H9 (cell line): Measurements from ENCODE around the gene ASCC2. TPM values are rescaled to one million over a fixed set of nuclear protein-coding genes. Genes with fewer than 3 reads are reported as not detected.

Source experiments
- DNase-seq: peaks from one replicate; pipeline ENCODE4 v3.0.0-alpha.2; 2017
- H2AFZ ChIP-seq: one replicate; pipeline ENCODE4 v1.6.1; 2013; ENCODE audit warnings: mild to moderate bottlenecking, low read length, control low read depth, moderate library complexity
- H2AK5ac ChIP-seq: 2 replicates; pipeline ENCODE4 v1.6.1; 2013; ENCODE audit warnings: low read length, control low read depth, mixed read lengths; ENCODE audit not compliant: insufficient read length
- H2BK120ac ChIP-seq: one replicate; pipeline ENCODE4 v1.6.1; 2013; ENCODE audit warnings: low read depth, mild to moderate bottlenecking, low read length, control low read depth, inconsistent platforms; ENCODE audit not compliant: poor library complexity, severe bottlenecking
- H2BK12ac ChIP-seq: 2 replicates; pipeline ENCODE4 v1.6.1; 2013; ENCODE audit warnings: low read length, control low read depth, mixed read lengths, low read depth; ENCODE audit not compliant: insufficient read length
- H2BK15ac ChIP-seq: 2 replicates; pipeline ENCODE4 v1.6.1; 2013; ENCODE audit warnings: low read depth, low read length, control low read depth
- H2BK20ac ChIP-seq: one replicate; pipeline ENCODE4 v1.6.1; 2013; ENCODE audit warnings: low read depth, mild to moderate bottlenecking, low read length, control low read depth, inconsistent platforms; ENCODE audit not compliant: poor library complexity, severe bottlenecking
- H2BK5ac ChIP-seq: 2 replicates; pipeline ENCODE4 v1.6.1; 2013; ENCODE audit warnings: low read length, control low read depth, mixed read lengths; ENCODE audit not compliant: insufficient read length
- H3K14ac ChIP-seq: 2 replicates; pipeline ENCODE4 v1.6.1; 2013; ENCODE audit warnings: low read length, control low read depth; ENCODE audit not compliant: insufficient read depth
- H3K18ac ChIP-seq: 2 replicates; pipeline ENCODE4 v1.6.1; 2013; ENCODE audit warnings: low read depth, mild to moderate bottlenecking, mixed read lengths, low read length, control low read depth; ENCODE audit not compliant: insufficient read length
- H3K23ac ChIP-seq: 2 replicates; pipeline ENCODE4 v1.6.1; 2013; ENCODE audit warnings: low read length, control low read depth, mixed read lengths, low read depth; ENCODE audit not compliant: insufficient read length
- H3K23me2 ChIP-seq: 2 replicates; pipeline ENCODE4 v1.6.1; 2013; ENCODE audit warnings: low read depth, mild to moderate bottlenecking, mixed read lengths, low read length, control low read depth; ENCODE audit not compliant: insufficient read length, poor library complexity, severe bottlenecking
- H3K27ac ChIP-seq: 2 replicates; pipeline ENCODE4 v1.5.1; 2013; ENCODE audit warnings: low read length, control low read depth, mixed read lengths, low read depth; ENCODE audit not compliant: insufficient read length
- H3K27me3 ChIP-seq: 2 replicates; pipeline ENCODE4 v1.6.1; 2013; ENCODE audit warnings: low read length, control low read depth, inconsistent platforms; ENCODE audit not compliant: insufficient read depth
- H3K4ac ChIP-seq: 2 replicates; pipeline ENCODE4 v1.6.1; 2013; ENCODE audit warnings: low read depth, mild to moderate bottlenecking, control low read depth, inconsistent platforms, low read length, moderate library complexity
- H3K4me1 ChIP-seq: 2 replicates; pipeline ENCODE4 v1.6.1; 2013; ENCODE audit warnings: low read length, control low read depth, inconsistent platforms; ENCODE audit not compliant: insufficient read depth
- H3K4me2 ChIP-seq: 2 replicates; pipeline ENCODE4 v1.6.1; 2013; ENCODE audit warnings: low read length, control low read depth, mixed read lengths; ENCODE audit not compliant: insufficient read length, insufficient read depth
- H3K56ac ChIP-seq: 2 replicates; pipeline ENCODE4 v1.6.1; 2013; ENCODE audit warnings: low read depth, mild to moderate bottlenecking, mixed read lengths, low read length, control low read depth; ENCODE audit not compliant: insufficient read length
- H3K79me1 ChIP-seq: 2 replicates; pipeline ENCODE4 v1.6.1; 2013; ENCODE audit warnings: low read depth, mild to moderate bottlenecking, moderate library complexity, low read length, control low read depth, inconsistent platforms; ENCODE audit not compliant: insufficient read depth, poor library complexity, severe bottlenecking
- H3K79me2 ChIP-seq: 2 replicates; pipeline ENCODE4 v1.6.1; 2013; ENCODE audit warnings: low read length, control low read depth, inconsistent platforms; ENCODE audit not compliant: insufficient read depth
- H3K9ac ChIP-seq: 2 replicates; pipeline ENCODE4 v1.6.1; 2013; ENCODE audit warnings: low read length, control low read depth, mixed read lengths; ENCODE audit not compliant: insufficient read length; ENCODE audit errors: extremely low read depth
- H3K9me3 ChIP-seq: one replicate; pipeline ENCODE4 v1.6.1; 2013; ENCODE audit warnings: low read depth, low read length, inconsistent platforms; ENCODE audit not compliant: control insufficient read depth
- H3T11ph ChIP-seq: one replicate; pipeline ENCODE4 v1.6.1; 2013; ENCODE audit warnings: mild to moderate bottlenecking, low read length, control low read depth, inconsistent platforms
- H4K20me1 ChIP-seq: one replicate; pipeline ENCODE4 v1.6.1; 2013; ENCODE audit not compliant: control insufficient read depth, insufficient read length, insufficient read depth
- H4K5ac ChIP-seq: 2 replicates; pipeline ENCODE4 v1.6.1; 2013; ENCODE audit warnings: low read depth, mild to moderate bottlenecking, mixed read lengths, low read length, control low read depth; ENCODE audit not compliant: insufficient read length
- H4K8ac ChIP-seq: replicated peaks from 2 replicates; pipeline ENCODE4 v1.6.1; 2013; ENCODE audit warnings: low read length, control low read depth, mixed read lengths, low read depth; ENCODE audit not compliant: insufficient read length
- H4K91ac ChIP-seq: 2 replicates; pipeline ENCODE4 v1.6.1; 2013; ENCODE audit warnings: low read depth, mild to moderate bottlenecking, moderate library complexity, mixed read lengths, low read length, control low read depth; ENCODE audit not compliant: insufficient read length
- H3K27ac Mint-ChIP-seq, 3 experiments: 2 replicates in 2 of 3; 3 replicates in 1 of 3; pipeline ENCODE4 v1.8.0; 2020 to 2021; ENCODE audit warnings: mixed read lengths in 3 of 3, mild to moderate bottlenecking in 1 of 3, moderate library complexity in 1 of 3
- H3K27me3 Mint-ChIP-seq: 2 replicates; pipeline ENCODE4 v1.8.0; 2021; ENCODE audit warnings: low read depth, mild to moderate bottlenecking, moderate library complexity, mixed read lengths
- H3K36me3 Mint-ChIP-seq, 3 experiments: 2 replicates in 2 of 3; 3 replicates in 1 of 3; pipeline ENCODE4 v1.8.0; 2020 to 2021; ENCODE audit warnings: low read depth in 3 of 3, mixed read lengths in 3 of 3; ENCODE audit not compliant: insufficient read depth in 1 of 3
- H3K4me1 Mint-ChIP-seq, 2 experiments: 2 replicates each; pipeline ENCODE4 v1.8.0; 2020; ENCODE audit warnings: mixed read lengths in 2 of 2
- H3K4me3 Mint-ChIP-seq, 2 experiments: 2 replicates in 1 of 2; 3 replicates in 1 of 2; pipeline ENCODE4 v1.8.0; 2020 to 2021; ENCODE audit warnings: mild to moderate bottlenecking in 2 of 2, mixed read lengths in 2 of 2, moderate library complexity in 1 of 2
- H3K9me3 Mint-ChIP-seq, 2 experiments: 2 replicates in 1 of 2; 3 replicates in 1 of 2; pipeline ENCODE4 v1.8.0; 2020; ENCODE audit warnings: mild to moderate bottlenecking in 2 of 2, mixed read lengths in 2 of 2, moderate library complexity in 1 of 2
- WGBS: extraction: QIAGEN DNeasy Blood & Tissue Kit; methylation state at CpG from one replicate; pipeline ENCODE4 v1.1.7; 2013; ENCODE audit warnings: missing lambda C conversion rate, low lambda C conversion rate, mixed read lengths; ENCODE audit not compliant: insufficient read length; ENCODE audit errors: extremely low coverage; 5-methylcytosine and 5-hydroxymethylcytosine counted together
- total RNA-seq: library from RNA; stranded (reverse); gene quantifications from 2 replicates; pipeline ENCODE4 v1.2.1, GENCODE V29; 2021
- TF ChIP-seq, protein P1 (sequence below): fragments of 200-600 bp; sonication (generic); conservative IDR thresholded peaks from 3 replicates; pipeline ENCODE4 v1.8.0; 2021; ENCODE audit warnings: antibody characterized with exemption, mild to moderate bottlenecking

The ASCC2 gene
- total RNA-seq, 1 experiment from 2014 or later: 48.2 TPM

DNA sequence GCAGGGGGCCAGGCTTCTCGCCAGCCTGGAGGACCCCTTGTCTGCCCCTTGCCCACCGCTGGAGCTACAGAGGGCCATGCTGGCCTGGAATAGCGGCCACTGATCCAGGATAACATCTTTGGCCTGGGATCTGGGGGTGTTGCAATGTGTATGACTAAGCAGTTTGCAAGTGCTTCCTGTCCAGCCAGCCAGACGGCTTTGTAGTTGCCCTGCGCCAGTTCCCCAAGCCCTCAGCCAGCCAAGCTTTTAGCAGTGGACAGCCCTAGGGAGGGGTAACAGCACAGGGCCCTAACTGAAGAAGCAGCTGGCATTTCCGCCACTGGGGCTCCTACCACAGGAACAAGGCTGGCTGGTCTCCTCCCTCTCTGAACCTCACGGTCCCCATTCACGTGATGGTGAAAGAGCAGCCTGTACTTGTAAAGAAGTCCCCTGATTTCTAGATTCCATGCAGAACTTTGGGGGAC, 38.8 kb downstream of the ASCC2 start:
- no CpG with 5 or more reads among the region's 8 CpGs for WGBS
- no peak overlapping the region for H3T11ph ChIP-seq
- no peak overlapping the region for H3K14ac ChIP-seq
- no peak overlapping the region for H3K23ac ChIP-seq
- H3K4me1 Mint-ChIP-seq: peaks cover 6 to 16% of the 10 kb centered on the region in 2 experiments
- H3K4me3 Mint-ChIP-seq: no peak overlapping the region
- no peak overlapping the region for H2BK12ac ChIP-seq
- TF ChIP-seq, protein P1, sequence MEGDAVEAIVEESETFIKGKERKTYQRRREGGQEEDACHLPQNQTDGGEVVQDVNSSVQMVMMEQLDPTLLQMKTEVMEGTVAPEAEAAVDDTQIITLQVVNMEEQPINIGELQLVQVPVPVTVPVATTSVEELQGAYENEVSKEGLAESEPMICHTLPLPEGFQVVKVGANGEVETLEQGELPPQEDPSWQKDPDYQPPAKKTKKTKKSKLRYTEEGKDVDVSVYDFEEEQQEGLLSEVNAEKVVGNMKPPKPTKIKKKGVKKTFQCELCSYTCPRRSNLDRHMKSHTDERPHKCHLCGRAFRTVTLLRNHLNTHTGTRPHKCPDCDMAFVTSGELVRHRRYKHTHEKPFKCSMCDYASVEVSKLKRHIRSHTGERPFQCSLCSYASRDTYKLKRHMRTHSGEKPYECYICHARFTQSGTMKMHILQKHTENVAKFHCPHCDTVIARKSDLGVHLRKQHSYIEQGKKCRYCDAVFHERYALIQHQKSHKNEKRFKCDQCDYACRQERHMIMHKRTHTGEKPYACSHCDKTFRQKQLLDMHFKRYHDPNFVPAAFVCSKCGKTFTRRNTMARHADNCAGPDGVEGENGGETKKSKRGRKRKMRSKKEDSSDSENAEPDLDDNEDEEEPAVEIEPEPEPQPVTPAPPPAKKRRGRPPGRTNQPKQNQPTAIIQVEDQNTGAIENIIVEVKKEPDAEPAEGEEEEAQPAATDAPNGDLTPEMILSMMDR: no peak
- no peak overlapping the region for H2AFZ ChIP-seq
- no peaks in the 10 kb centered on the region for H3K79me1 ChIP-seq
- no peak for DNase-seq
- H3K27me3 Mint-ChIP-seq: no peaks in the 10 kb centered on the region
- H2BK15ac ChIP-seq: no peak overlapping the region
- H3K9me3 Mint-ChIP-seq: no peaks in the 10 kb centered on the region
- H2BK120ac ChIP-seq: no peak overlapping the region
- no peak overlapping the region for H4K91ac ChIP-seq
- H3K27me3 ChIP-seq: no peaks in the 10 kb centered on the region
- H3K27ac ChIP-seq: no peak overlapping the region
- H3K9me3 ChIP-seq: no peaks in the 10 kb centered on the region
- H3K27ac Mint-ChIP-seq: no peak overlapping the region; a peak in 1 of 7 replicates
- no peaks in the 10 kb centered on the region for H4K20me1 ChIP-seq
- H3K9ac ChIP-seq: no peak overlapping the region
- no peaks in the 10 kb centered on the region for H3K79me2 ChIP-seq
- H4K8ac ChIP-seq: no peak overlapping the region
- H3K36me3 Mint-ChIP-seq: peaks cover 0 to 54% (median 6%) of the 10 kb centered on the region in 3 experiments; a peak in 4 of 7 replicates
- no peaks in the 10 kb centered on the region for H3K4me1 ChIP-seq
- H3K18ac ChIP-seq: no peak overlapping the region
- no peaks in the 10 kb centered on the region for H3K23me2 ChIP-seq
- no peak overlapping the region for H2BK20ac ChIP-seq
- no peak overlapping the region for H3K4me2 ChIP-seq
- no peak overlapping the region for H3K56ac ChIP-seq
- no peak overlapping the region for H3K4ac ChIP-seq
- H4K5ac ChIP-seq: no peak overlapping the region
- H2AK5ac ChIP-seq: no peak overlapping the region
- no peak overlapping the region for H2BK5ac ChIP-seq
